ENCODE results near the gene PFKL.

- TF ChIP-seq CTCF (IDR thresholded peaks at IDR 0.05) (no peak), POLR2A (IDR thresholded peaks at IDR 0.05) (no peak)
Measured at GRCh38 chr21:44298301-44298700, 1.6 kb upstream of the PFKL start.

All from lower leg skin (tissue), 3 donors.